ENCODE data around the gene CASP9.

DNA sequence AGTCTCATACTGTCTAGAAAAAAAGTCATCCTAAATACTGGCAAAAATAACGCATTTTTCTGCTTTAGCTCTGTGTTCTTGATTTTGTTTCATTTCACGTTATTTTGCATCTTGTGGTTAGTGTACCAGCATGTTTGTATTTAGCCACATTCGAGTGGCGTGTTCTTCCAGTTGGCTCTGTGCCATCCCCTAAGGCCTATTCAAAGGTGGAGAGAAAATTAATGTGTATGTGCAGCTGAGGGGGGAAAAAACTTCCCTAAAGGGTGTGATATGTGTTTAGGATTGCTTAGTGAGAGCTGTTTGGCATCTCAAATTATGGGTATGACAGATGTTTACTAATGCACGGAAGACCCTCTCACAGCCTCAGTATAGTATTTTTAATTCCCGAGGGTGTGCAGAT is 14.8 kb upstream of the CASP9 start:
- TF ChIP-seq, protein P1, sequence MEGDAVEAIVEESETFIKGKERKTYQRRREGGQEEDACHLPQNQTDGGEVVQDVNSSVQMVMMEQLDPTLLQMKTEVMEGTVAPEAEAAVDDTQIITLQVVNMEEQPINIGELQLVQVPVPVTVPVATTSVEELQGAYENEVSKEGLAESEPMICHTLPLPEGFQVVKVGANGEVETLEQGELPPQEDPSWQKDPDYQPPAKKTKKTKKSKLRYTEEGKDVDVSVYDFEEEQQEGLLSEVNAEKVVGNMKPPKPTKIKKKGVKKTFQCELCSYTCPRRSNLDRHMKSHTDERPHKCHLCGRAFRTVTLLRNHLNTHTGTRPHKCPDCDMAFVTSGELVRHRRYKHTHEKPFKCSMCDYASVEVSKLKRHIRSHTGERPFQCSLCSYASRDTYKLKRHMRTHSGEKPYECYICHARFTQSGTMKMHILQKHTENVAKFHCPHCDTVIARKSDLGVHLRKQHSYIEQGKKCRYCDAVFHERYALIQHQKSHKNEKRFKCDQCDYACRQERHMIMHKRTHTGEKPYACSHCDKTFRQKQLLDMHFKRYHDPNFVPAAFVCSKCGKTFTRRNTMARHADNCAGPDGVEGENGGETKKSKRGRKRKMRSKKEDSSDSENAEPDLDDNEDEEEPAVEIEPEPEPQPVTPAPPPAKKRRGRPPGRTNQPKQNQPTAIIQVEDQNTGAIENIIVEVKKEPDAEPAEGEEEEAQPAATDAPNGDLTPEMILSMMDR (IDR thresholded peaks at IDR 0.05 in 2 of 3, conservative IDR thresholded peaks at IDR 0.05 in 1 of 3; ENCODE audit: control insufficient read depth in 2 of 3, extremely low read depth in 1 of 3, insufficient read depth in 1 of 3, low read depth in 3 of 3, low read length in 3 of 3) = no peak
- TF ChIP-seq NFIC (IDR thresholded peaks at IDR 0.05; ENCODE audit: low read depth, low read length) = no peak

All from GM12878 (cell line).